KMS-11 (cell line): ENCODE data around the gene LINGO3.

Experiments
- H2AFZ ChIP-seq: fragments of 200-600 bp; sonication (generic); 2 replicates; pipeline ENCODE4 v1.6.1; 2016; ENCODE audit warnings: antibody characterized with exemption, mixed run types, low read depth
- H3K27ac ChIP-seq: fragments of 200-600 bp; sonication (generic); 2 replicates; pipeline ENCODE4 v1.6.1; 2016; ENCODE audit warnings: mild to moderate bottlenecking, mixed run types
- H3K27me3 ChIP-seq: fragments of 200-600 bp; sonication (generic); 2 replicates; pipeline ENCODE4 v1.6.1; 2017; ENCODE audit warnings: mild to moderate bottlenecking, low read depth, mixed run types, moderate library complexity; ENCODE audit not compliant: insufficient read depth
- H3K36me3 ChIP-seq: fragments of 200-600 bp; sonication (generic); 2 replicates; pipeline ENCODE4 v1.6.1; 2017; ENCODE audit warnings: mild to moderate bottlenecking, mixed run types; ENCODE audit not compliant: insufficient read depth
- H3K4me1 ChIP-seq: fragments of 200-600 bp; sonication (generic); 2 replicates; pipeline ENCODE4 v1.6.1; 2016; ENCODE audit warnings: mild to moderate bottlenecking, low read depth, mixed run types; ENCODE audit not compliant: poor library complexity, severe bottlenecking
- H3K4me2 ChIP-seq: fragments of 200-600 bp; sonication (generic); 2 replicates; pipeline ENCODE4 v1.7.0; 2016; ENCODE audit warnings: mild to moderate bottlenecking, mixed run types
- H3K4me3 ChIP-seq: fragments of 200-600 bp; sonication (generic); IDR thresholded peaks from 2 replicates; pipeline ENCODE4 v1.6.1; 2017; ENCODE audit warnings: low read depth, low read length, mixed read lengths; ENCODE audit not compliant: insufficient read depth
- H3K79me2 ChIP-seq: fragments of 200-600 bp; sonication (generic); 2 replicates; pipeline ENCODE4 v1.6.1; 2016; ENCODE audit warnings: low read depth, mixed run types; ENCODE audit not compliant: insufficient read depth
- H3K9ac ChIP-seq: fragments of 200-600 bp; sonication (generic); 2 replicates; pipeline ENCODE4 v1.6.1; 2016; ENCODE audit warnings: mild to moderate bottlenecking, mixed run types
- H4K20me1 ChIP-seq: fragments of 200-600 bp; sonication (generic); 2 replicates; pipeline ENCODE4 v1.6.1; 2016; ENCODE audit warnings: mild to moderate bottlenecking, mixed run types; ENCODE audit not compliant: insufficient read depth
- CTCF ChIP-seq: fragments of 200-600 bp; sonication (generic); conservative IDR thresholded peaks from 2 replicates; pipeline ENCODE4 v1.6.1; 2017; ENCODE audit warnings: low read depth, mild to moderate bottlenecking, antibody characterized with exemption, low read length, moderate library complexity, mixed read lengths

The LINGO3 gene

GRCh38 chr19:2308114-2308556, at the start of gene LINGO3:
Gene LINGO3, minus strand, starts transcription at chr19:2308154. Its CDS starts 16,378 bp downstream, at chr19:2291776.
- no peak within 1 kb of the TSS for H2AFZ ChIP-seq
- H4K20me1 ChIP-seq = no peaks in the 10 kb centered on the region
- TF ChIP-seq CTCF = no peak
- H3K4me1 ChIP-seq = peaks cover 6% of the 10 kb centered on the region
- H3K79me2 ChIP-seq = no peaks in the 10 kb centered on the region
- peaks cover 26% of the 10 kb centered on the region; the same call in 1 of the 2 replicates for H3K27me3 ChIP-seq
- no peaks in the 10 kb centered on the region for H3K36me3 ChIP-seq
- no peak within 1 kb of the TSS for H3K27ac ChIP-seq
- H3K4me3 ChIP-seq = no peak within 1 kb of the TSS
- no peak within 1 kb of the TSS for H3K9ac ChIP-seq
- H3K4me2 ChIP-seq = no peak within 1 kb of the TSS

- H3K27ac ChIP-seq = no peak overlapping the region
- no peak for TF ChIP-seq CTCF
- H3K36me3 ChIP-seq = no peaks in the 10 kb centered on the region
- H3K4me2 ChIP-seq = no peak overlapping the region
- no peaks in the 10 kb centered on the region for H4K20me1 ChIP-seq
- no peaks in the 10 kb centered on the region for H3K79me2 ChIP-seq
- no peak overlapping the region for H3K9ac ChIP-seq
- H3K4me3 ChIP-seq = no peak overlapping the region
- H3K4me1 ChIP-seq = no peaks in the 10 kb centered on the region
- no peaks in the 10 kb centered on the region; the same call in 1 of the 2 replicates for H3K27me3 ChIP-seq
- H2AFZ ChIP-seq = no peak overlapping the region
These were observed 48.2 kb upstream of the LINGO3 start for GRCh38 chr19:2356036-2356646.

- no peak for TF ChIP-seq CTCF
- H3K79me2 ChIP-seq = no peaks in the 10 kb centered on the region
- H3K36me3 ChIP-seq = no peaks in the 10 kb centered on the region
- no peaks in the 10 kb centered on the region; the same call in 1 of the 2 replicates for H3K27me3 ChIP-seq
- H2AFZ ChIP-seq = no peak overlapping the region
- H3K4me1 ChIP-seq = no peaks in the 10 kb centered on the region
- H4K20me1 ChIP-seq = no peaks in the 10 kb centered on the region
- H3K9ac ChIP-seq = no peak overlapping the region
- no peak overlapping the region for H3K4me3 ChIP-seq
- H3K27ac ChIP-seq = no peak overlapping the region
- no peak overlapping the region for H3K4me2 ChIP-seq
These were observed 47.4 kb upstream of the LINGO3 start for GRCh38 chr19:2355168-2356035.

GRCh38 chr19:2354670-2355069, 46.7 kb upstream of the LINGO3 start:
- Histone ChIP-seq H3K27ac (no peak overlapping the region), H3K4me2 (no peak overlapping the region), H3K4me3 (no peak overlapping the region), H3K36me3 (no peaks in the 10 kb centered on the region), H2AFZ (no peak overlapping the region), H3K9ac (no peak overlapping the region), H3K27me3 (no peaks in the 10 kb centered on the region), H4K20me1 (no peaks in the 10 kb centered on the region), H3K4me1 (no peaks in the 10 kb centered on the region), H3K79me2 (no peaks in the 10 kb centered on the region)
- no peak for TF ChIP-seq CTCF
